Measurements from ENCODE around the gene SMYD3.

- TF ChIP-seq POLR2A (IDR thresholded peaks at IDR 0.05) (no peak), CTCF (IDR thresholded peaks at IDR 0.05) (no peak)
Observed at GRCh38 chr1:245834002-245834401, 673.1 kb downstream of the SMYD3 start.

All from heart left ventricle (tissue), 13 donors.